Smooth muscle cell (in vitro differentiated cells): ENCODE results near the gene SLC6A19. TPM values are rescaled to one million over a fixed set of nuclear protein-coding genes. Genes with fewer than 3 reads are reported as not detected.

ENCODE experiments used
- DNase-seq: peaks from one replicate; lab custom pipeline; 2025; ENCODE audit not compliant: unreplicated experiment; lab: John Stamatoyannopoulos, UW
- H2AFZ ChIP-seq: fragments of 200-600 bp; sonication (generic); 2 replicates; pipeline ENCODE4 v1.6.0; 2016; ENCODE audit warnings: antibody characterized with exemption, low read depth, mild to moderate bottlenecking
- H3F3A ChIP-seq: fragments of 200-600 bp; sonication (generic); 2 replicates; pipeline ENCODE4 v1.6.0; 2017; ENCODE audit warnings: antibody characterized with exemption, low read depth
- H3K27ac ChIP-seq: fragments of 200-600 bp; sonication (generic); 2 replicates; pipeline ENCODE4 v1.5.1; 2016; ENCODE audit warnings: low read depth, mild to moderate bottlenecking
- H3K27me3 ChIP-seq: fragments of 200-600 bp; sonication (generic); 2 replicates; pipeline ENCODE4 v1.6.1; 2016; ENCODE audit warnings: low read depth, mild to moderate bottlenecking
- H3K36me3 ChIP-seq: fragments of 200-600 bp; sonication (generic); 2 replicates; pipeline ENCODE4 v1.5.1; 2016; ENCODE audit warnings: low read depth
- H3K4me1 ChIP-seq: fragments of 200-600 bp; sonication (generic); 2 replicates; pipeline ENCODE4 v1.5.1; 2016; ENCODE audit warnings: low read depth
- H3K4me2 ChIP-seq: fragments of 200-600 bp; sonication (generic); 2 replicates; pipeline ENCODE4 v1.6.0; 2016; ENCODE audit warnings: mild to moderate bottlenecking
- H3K4me3 ChIP-seq: fragments of 200-600 bp; sonication (generic); 2 replicates; pipeline ENCODE4 v1.5.1; 2016; ENCODE audit warnings: mild to moderate bottlenecking
- H3K79me2 ChIP-seq: fragments of 200-600 bp; sonication (generic); 2 replicates; pipeline ENCODE4 v1.6.0; 2016; ENCODE audit warnings: low read depth, mild to moderate bottlenecking
- H3K9ac ChIP-seq: fragments of 200-600 bp; sonication (generic); 2 replicates; pipeline ENCODE4 v1.6.0; 2016; ENCODE audit warnings: low read depth
- H3K9me3 ChIP-seq: fragments of 200-600 bp; sonication (generic); replicated peaks from 2 replicates; pipeline ENCODE4 v1.5.1; 2016; ENCODE audit warnings: low read depth
- H4K20me1 ChIP-seq: fragments of 200-600 bp; sonication (generic); 2 replicates; pipeline ENCODE4 v1.6.0; 2016; ENCODE audit warnings: low read depth
- CTCF ChIP-seq: fragments of 200-600 bp; sonication (generic); IDR thresholded peaks from 2 replicates; pipeline ENCODE4 v1.5.1; 2017; ENCODE audit warnings: borderline replicate concordance, mild to moderate bottlenecking, antibody characterized with exemption; ENCODE audit not compliant: insufficient read depth, poor library complexity, severe bottlenecking
- WGBS: methylation state at CpG from one replicate; pipeline ENCODE4 v1.1.7; 2016; ENCODE audit warnings: low lambda C conversion rate; 5-methylcytosine and 5-hydroxymethylcytosine counted together
- polyA plus RNA-seq: library from polyadenylated mRNA; unstranded; fragments of >200 nt; fragmentation: Nextera tagmentation; extraction: Ambion mirVana; gene quantifications from 2 replicates; pipeline ENCODE4 v1.2.1, GENCODE V29; 2016
- total RNA-seq: library from RNA; depleted of rRNA; stranded (reverse); fragments of >200 nt; gene quantifications from 2 replicates; pipeline ENCODE4 v1.2.3, GENCODE V29; 2014

SLC6A19 gene
- total and polyA plus RNA-seq, 2 experiments from 2014 or later: not detected

- no peak overlapping the region for H3K9ac ChIP-seq
- H3K27ac ChIP-seq: no peak overlapping the region
- WGBS: 94% methylated on average over 8 of the region's 8 CpGs
- H3K79me2 ChIP-seq: no peaks in the 10 kb centered on the region
- no peak for DNase-seq
- no peak overlapping the region for H3K4me3 ChIP-seq
- H3K4me1 ChIP-seq: no peaks in the 10 kb centered on the region
- H3F3A ChIP-seq: no peaks in the 10 kb centered on the region
- no peaks in the 10 kb centered on the region for H3K27me3 ChIP-seq
- H3K36me3 ChIP-seq: no peaks in the 10 kb centered on the region
- H2AFZ ChIP-seq: no peak overlapping the region
- TF ChIP-seq CTCF: no peak
- no peaks in the 10 kb centered on the region for H3K9me3 ChIP-seq
- H3K4me2 ChIP-seq: no peak overlapping the region
- H4K20me1 ChIP-seq: no peaks in the 10 kb centered on the region
Measured at GRCh38 chr5:1187950-1188334, 13.5 kb upstream of the SLC6A19 start.

GRCh38 chr5:1188464-1188863 is 12.9 kb upstream of the SLC6A19 start:
- Histone ChIP-seq H3F3A (no peaks in the 10 kb centered on the region), H3K4me3 (no peak overlapping the region), H3K4me1 (no peaks in the 10 kb centered on the region), H2AFZ (no peak overlapping the region), H4K20me1 (no peaks in the 10 kb centered on the region), H3K36me3 (no peaks in the 10 kb centered on the region), H3K27me3 (no peaks in the 10 kb centered on the region), H3K79me2 (no peaks in the 10 kb centered on the region), H3K9me3 (no peaks in the 10 kb centered on the region), H3K27ac (no peak overlapping the region), H3K9ac (no peak overlapping the region), H3K4me2 (no peak overlapping the region)
- DNase-seq: no peak
- 61% methylated on average over 6 of the region's 6 CpGs for WGBS
- no peak for TF ChIP-seq CTCF

- H3F3A ChIP-seq: no peaks in the 10 kb centered on the region
- no peaks in the 10 kb centered on the region for H4K20me1 ChIP-seq
- H3K36me3 ChIP-seq: no peaks in the 10 kb centered on the region
- whole genome bisulfite sequencing: 91% methylated on average over 10 of the region's 10 CpGs
- H3K4me3 ChIP-seq: no peak overlapping the region
- no peak overlapping the region for H3K4me2 ChIP-seq
- H3K9me3 ChIP-seq: no peaks in the 10 kb centered on the region
- no peak overlapping the region for H3K9ac ChIP-seq
- H3K79me2 ChIP-seq: no peaks in the 10 kb centered on the region
- H3K27ac ChIP-seq: no peak overlapping the region
- DNase-seq: no peak
- no peaks in the 10 kb centered on the region for H3K4me1 ChIP-seq
- no peak overlapping the region for H2AFZ ChIP-seq
- H3K27me3 ChIP-seq: no peaks in the 10 kb centered on the region
- TF ChIP-seq CTCF: no peak
Measured at GRCh38 chr5:1189269-1189668, 12.1 kb upstream of the SLC6A19 start.

GRCh38 chr5:1190278-1190677 is 11.1 kb upstream of the SLC6A19 start:
- Histone ChIP-seq H4K20me1 (no peaks in the 10 kb centered on the region), H3K9me3 (no peaks in the 10 kb centered on the region), H3F3A (no peaks in the 10 kb centered on the region), H3K79me2 (no peaks in the 10 kb centered on the region), H3K27me3 (no peaks in the 10 kb centered on the region), H3K4me2 (no peak overlapping the region), H2AFZ (no peak overlapping the region), H3K9ac (no peak overlapping the region), H3K4me3 (no peak overlapping the region), H3K36me3 (no peaks in the 10 kb centered on the region), H3K27ac (no peak overlapping the region), H3K4me1 (no peaks in the 10 kb centered on the region)
- DNase-seq: no peak
- 92% methylated on average over 12 of the region's 12 CpGs for WGBS
- TF ChIP-seq CTCF: no peak
